Cerebellar cortex (tissue), 1 donor: Measurements from ENCODE around the gene ZFTA.
"Not testable (repeated sequence)": the region's sequence is repeated elsewhere in the genome, so short reads cannot be mapped to it uniquely, and the experiment has no call there.

ENCODE experiments used
- DNase-seq: peaks from one replicate; pipeline ENCODE4 v3.0.0-alpha.2; 2015; ENCODE audit warnings: low spot score

ZFTA gene

GRCh38 chr11:63768237-63769041 lies at the start of gene ZFTA:
TSS of gene ZFTA (minus strand) at chr11:63768775. CDS start at chr11:63768622, 153 bp downstream.
- DNase-seq, result peak; percentile 60

- DNase-seq, result no peak
Observed at GRCh38 chr11:63817758-63818498, 49.4 kb upstream of the ZFTA start.

GRCh38 chr11:63816732-63817131 lies 48.2 kb upstream of the ZFTA start:
- no peak for DNase-seq

- no peak for DNase-seq
Observed at GRCh38 chr11:63816166-63816565, 47.6 kb upstream of the ZFTA start.

GRCh38 chr11:63814383-63814736 lies 45.8 kb upstream of the ZFTA start:
- no peak for DNase-seq

GRCh38 chr11:63813563-63814382 lies 45.2 kb upstream of the ZFTA start:
- no peak for DNase-seq

GRCh38 chr11:63813035-63813562 lies 44.5 kb upstream of the ZFTA start, which contains the start of gene SPINDOC:
TSS of gene SPINDOC (plus strand) at chr11:63813456. CDS start at chr11:63813687, 231 bp downstream.
- DNase-seq, result peak; percentile 78

GRCh38 chr11:63811522-63811921 lies 42.9 kb upstream of the ZFTA start:
- DNase-seq, result no peak

GRCh38 chr11:63810383-63810782 lies 41.8 kb upstream of the ZFTA start:
- not testable (repeated sequence) for DNase-seq

- no peak for DNase-seq
Observed at GRCh38 chr11:63805844-63806415, 37.4 kb upstream of the ZFTA start.

GRCh38 chr11:63804259-63804658 lies 35.7 kb upstream of the ZFTA start:
- peak; percentile 28 for DNase-seq

- peak; percentile 89 for DNase-seq
Observed at GRCh38 chr11:63802637-63803414, 34.3 kb upstream of the ZFTA start.

- no peak for DNase-seq
Observed at GRCh38 chr11:63800921-63801320, 32.3 kb upstream of the ZFTA start.

- no peak for DNase-seq
Observed at GRCh38 chr11:63795066-63795465, 26.5 kb upstream of the ZFTA start.

- DNase-seq, result no peak
Observed at GRCh38 chr11:63793161-63793560, 24.6 kb upstream of the ZFTA start.

GRCh38 chr11:63791495-63792167 lies 23.1 kb upstream of the ZFTA start:
- DNase-seq, result no peak

GRCh38 chr11:63785823-63786222 lies 17.2 kb upstream of the ZFTA start:
- no peak for DNase-seq

- DNase-seq, result no peak
Observed at GRCh38 chr11:63783925-63784592, 15.5 kb upstream of the ZFTA start.

- no peak for DNase-seq
Observed at GRCh38 chr11:63782749-63783148, 14.2 kb upstream of the ZFTA start.

GRCh38 chr11:63779039-63779438 lies 10.5 kb upstream of the ZFTA start:
- no peak for DNase-seq
